HG02759 (cell line): Measurements from ENCODE around the gene NSUN4.
"Not testable (repeated sequence)": the region's sequence is repeated elsewhere in the genome, so short reads cannot be mapped to it uniquely, and the experiment has no call there.

Experiments
- ATAC-seq: cut with Tn5 transposase; IDR thresholded peaks from one replicate; pipeline ENCODE4 v1.9.1; 2021; ENCODE audit warnings: mild to moderate bottlenecking, moderate library complexity; ENCODE audit not compliant: unreplicated experiment

The NSUN4 gene

DNA sequence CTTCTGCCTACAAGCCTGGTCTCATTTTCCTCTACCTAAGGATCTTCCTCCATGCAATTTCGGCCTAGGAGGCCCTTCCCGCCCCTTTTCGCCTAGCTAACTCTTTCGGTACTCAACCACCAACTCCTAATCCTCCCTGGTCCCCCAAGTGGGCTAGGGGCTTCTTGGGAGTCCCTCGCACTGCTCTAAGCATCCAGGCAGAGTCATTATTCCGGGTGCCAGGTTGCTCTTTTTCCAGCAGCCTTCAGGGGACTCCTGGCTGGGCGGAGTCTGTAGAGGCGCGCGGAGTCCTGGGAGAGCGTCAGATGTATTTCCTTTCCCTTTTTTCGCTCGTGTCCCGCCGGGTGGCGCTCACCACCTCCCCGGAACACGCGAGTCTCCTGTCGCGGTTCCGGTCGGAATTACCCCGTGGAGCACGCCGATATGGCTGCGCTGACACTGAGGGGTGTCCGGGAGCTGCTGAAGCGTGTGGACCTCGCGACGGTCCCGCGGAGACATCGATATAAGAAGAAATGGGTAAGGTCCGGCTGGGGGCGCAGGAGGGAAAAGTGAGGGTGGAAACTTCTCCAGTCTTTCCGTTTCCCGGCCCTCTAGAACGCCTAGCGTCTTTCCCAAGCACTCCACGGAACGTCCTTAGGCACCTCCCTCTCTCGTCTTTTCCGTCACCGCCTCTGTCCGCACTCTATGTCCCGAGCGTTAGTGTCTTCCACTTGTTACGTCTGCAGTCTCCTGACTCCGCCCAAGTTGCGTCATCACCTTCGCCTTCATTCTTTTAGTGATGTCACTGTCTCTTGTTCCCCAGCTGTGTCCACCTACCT, at the start of gene NSUN4:
TSS of gene NSUN4 (plus strand) at position 404 of the 818 bp plus-strand sequence. CDS start at position 424, 20 bp downstream.
- ATAC-seq: peak; percentile 80

- no peak for ATAC-seq
Measured at GRCh38 chr1:46295306-46295705, 45.3 kb upstream of the NSUN4 start.

GRCh38 chr1:46298387-46298786, 42.2 kb upstream of the NSUN4 start:
- no peak for ATAC-seq

DNA sequence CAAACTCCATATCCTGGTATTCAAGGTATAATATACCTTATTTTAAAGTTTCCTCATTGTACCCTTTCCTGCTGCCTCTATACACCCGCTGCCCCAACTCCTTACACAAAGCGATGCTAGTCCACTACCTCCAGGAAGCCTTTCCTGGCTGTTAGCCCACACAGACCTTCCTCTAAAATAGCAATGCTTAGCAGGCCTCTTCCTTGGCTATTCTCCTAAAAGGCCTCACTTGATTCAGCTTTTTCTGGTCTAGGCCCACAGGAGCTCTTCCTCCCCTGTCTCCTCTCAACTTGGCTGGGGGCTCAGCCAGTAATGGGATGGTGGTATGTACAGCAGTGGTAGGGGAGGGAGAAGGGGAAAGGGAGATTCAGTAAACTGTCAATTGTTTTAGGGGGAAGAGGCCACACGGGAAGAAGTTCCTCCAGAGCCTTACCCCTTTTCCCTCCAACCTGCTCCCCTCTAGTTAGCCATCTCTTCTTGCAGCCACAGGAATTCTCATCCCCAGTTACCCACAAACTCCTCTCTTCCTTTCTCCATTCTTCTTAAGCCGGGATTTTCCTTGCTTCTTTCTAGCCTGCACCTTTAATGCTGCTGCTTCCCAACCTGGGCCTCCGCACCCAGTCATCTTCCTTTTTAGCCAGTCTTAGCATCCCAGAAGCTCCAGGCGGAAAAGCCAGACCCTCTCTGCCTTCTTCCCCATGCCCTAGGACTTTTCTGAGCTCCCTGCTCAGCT, 39.8 kb upstream of the NSUN4 start:
- ATAC-seq: no peak

- no peak for ATAC-seq
Measured at GRCh38 chr1:46301406-46301807, 39.2 kb upstream of the NSUN4 start.

DNA sequence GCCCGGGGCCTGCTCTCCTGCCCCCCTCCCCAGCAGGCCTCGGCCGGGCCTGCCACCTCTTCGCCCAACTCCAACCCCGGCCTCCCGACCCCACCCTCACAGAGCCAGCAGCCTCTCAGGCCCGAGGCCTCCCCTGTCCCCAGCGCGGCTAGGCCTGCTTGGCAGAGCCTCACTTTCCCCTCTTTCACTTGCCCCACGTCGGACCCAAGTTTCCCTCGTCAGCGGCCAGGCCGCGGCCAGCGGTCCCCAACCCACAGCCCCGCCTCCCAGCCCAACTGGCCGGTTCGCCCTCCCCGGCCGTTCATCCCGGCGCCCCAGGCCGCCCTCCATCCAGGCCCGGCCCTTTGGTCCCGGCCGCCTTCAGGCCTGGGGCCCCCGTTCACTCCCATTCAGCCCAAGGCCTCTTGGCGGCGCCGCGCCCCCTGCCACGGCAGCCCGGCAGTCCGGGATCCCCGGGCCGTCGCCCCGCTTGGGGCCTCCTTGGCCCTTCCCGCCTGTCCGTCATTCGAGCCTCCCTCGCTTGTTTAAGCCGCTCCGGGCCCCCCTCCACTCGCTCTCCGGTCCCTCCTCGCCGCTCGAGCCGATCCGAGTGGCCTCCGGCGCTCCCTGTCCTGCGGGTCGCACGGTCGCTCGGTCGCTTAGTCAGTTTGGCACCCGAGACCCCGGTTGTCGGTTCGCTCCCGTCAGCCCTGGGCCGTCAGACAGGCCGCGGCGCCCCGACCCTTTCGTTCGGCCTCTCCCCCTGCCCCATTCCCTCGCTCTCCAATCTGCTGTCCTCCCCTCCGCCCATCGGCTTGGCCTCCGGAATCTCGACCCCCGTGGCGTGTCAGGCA, 38.6 kb upstream of the NSUN4 start:
- ATAC-seq: peak; percentile 38

- peak; percentile 9 for ATAC-seq
Measured at GRCh38 chr1:46302641-46303037, 38.0 kb upstream of the NSUN4 start.

GRCh38 chr1:46303038-46303871, 37.4 kb upstream of the NSUN4 start, which contains the start of the genes LRRC41 and UQCRH:
Gene LRRC41, minus strand, starts transcription at chr1:46303616. Its CDS starts 294 bp downstream, at chr1:46303322.
Gene UQCRH, plus strand, starts transcription at chr1:46303698. Its CDS starts 69 bp downstream, at chr1:46303767.
- peak; percentile 79 for ATAC-seq

DNA sequence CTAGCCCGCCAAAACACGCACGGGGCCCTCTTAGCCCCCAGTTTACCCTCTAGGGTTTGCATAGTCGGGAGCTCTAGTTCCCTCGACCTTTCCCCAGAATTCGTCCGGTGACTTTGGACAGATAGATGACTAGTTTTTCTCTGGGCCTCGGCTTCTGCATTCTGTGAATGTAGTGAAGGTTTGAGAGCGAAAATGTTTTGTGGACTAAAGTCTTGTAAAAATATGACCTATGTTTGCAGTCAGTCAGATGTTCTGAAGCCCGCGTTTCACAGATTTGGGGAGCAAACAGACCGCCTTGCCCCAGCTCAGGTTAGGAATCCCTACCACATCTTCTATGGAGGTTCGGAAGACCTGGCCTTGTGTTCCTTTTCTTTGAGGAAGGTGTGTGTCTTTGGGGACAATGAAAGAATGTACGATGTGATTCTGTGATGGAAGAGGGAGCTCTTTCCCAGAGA, 36.7 kb upstream of the NSUN4 start:
- no peak for ATAC-seq

DNA sequence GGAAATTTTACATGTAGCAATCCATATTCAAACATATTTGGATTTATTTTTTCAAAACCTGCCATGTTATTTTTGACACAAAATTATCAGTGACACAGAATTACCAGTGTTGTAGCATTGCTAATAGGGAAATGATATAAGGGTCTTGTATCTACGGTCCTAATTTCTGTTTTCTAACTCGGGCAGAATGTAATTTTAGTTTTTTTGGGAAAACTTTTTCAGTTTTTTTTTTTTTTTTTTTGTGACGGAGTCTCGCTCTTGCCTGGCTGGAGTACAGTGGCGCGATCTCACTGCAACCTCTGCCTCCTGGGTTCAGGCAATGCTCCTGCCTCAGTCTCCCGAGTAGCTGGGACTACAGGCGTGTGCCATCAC, 34.5 kb upstream of the NSUN4 start:
- ATAC-seq: no peak

DNA sequence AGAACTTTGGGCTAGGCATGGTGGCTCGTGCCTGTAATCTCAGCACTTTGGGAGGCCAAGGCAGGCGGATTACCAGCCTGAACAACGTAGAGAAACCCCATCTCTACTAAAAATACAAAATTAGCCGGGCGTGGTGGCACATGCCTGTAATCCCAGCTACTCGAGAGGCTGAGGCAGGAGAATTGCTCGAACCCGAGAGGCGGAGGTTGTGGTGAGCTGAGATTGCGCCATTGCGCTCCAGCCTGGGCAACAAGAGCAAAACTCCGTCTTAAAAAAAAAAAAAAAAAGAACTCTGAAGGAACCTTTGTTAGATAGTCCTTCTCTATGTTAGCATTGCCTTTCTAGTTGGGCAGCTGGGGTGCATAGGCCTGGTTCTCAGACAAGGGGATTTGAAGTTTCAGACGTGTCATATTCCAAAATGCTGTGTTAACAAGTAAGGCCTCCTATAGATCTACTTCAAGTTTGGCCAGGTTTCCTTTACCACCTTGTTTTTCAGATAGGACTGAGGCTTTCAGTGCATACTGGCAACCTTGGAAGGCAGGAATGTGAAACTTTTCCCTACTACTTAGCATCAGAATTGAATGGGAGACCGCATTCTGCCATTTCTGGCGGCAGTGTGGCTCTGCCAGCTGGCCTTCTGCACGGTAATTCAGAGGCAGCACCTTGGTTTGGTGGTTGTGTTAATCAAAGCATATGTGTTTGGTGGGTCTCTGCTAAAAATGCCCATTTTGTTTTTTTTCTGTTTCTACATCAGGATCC, 31.0 kb upstream of the NSUN4 start:
- ATAC-seq: no peak

DNA sequence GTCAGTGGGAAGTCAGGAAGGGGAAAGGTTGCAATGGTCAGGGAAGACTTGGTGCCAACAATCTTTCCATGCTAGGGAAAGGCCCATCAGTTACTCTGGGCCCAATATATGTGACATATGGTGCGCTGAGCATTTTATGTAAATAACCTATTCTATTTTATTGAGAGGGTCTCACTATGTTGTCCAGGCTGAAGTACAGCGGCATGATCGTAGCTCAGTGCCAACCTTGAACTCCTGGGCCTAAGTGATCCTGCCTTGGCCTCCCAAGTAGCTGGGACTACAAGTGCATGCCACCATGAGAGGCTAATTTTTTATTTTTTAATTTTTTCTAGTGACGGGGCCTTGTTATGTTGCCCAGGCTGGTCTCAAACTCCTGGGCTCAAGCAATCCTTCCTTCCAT, 30.3 kb upstream of the NSUN4 start:
- no peak for ATAC-seq

DNA sequence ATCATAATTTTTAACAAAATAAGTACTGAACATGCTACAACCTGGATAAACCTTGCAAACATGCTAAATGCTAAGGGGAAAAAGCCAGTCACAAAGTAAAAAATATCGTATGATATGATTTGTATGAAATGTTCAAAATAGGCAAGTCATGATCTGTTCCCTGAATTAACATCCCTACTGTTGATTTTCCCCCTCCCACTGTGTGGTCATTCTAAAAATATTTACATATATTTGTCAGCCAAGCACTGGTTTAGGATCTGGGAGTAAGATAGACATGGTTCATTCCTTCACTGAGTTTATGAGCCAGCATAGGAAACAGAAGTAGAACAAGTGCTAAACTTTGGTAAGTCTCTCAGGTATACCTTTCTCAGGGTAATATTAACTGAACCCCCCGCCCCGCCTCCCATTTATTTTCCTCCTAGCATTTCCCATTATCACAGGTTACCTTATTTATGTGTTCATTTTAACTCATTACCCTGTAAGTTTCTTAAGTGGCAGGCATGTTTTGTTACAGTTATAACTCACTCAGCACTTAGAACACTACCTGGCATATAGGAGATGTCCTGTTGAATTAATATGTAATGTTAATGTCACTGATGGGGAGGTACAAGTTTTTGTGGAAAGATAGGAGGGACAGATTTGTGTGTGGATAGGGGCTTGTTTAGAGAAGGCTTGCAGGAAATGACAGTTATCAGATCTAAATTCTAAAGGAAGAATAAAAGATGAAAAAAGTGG, 24.8 kb upstream of the NSUN4 start:
- no peak for ATAC-seq

GRCh38 chr1:46317323-46317722, 23.3 kb upstream of the NSUN4 start:
- no peak for ATAC-seq

GRCh38 chr1:46319301-46319700, 21.3 kb upstream of the NSUN4 start:
- ATAC-seq: not testable (repeated sequence)

GRCh38 chr1:46319960-46320914, 20.4 kb upstream of the NSUN4 start:
- ATAC-seq: not testable (repeated sequence)

DNA sequence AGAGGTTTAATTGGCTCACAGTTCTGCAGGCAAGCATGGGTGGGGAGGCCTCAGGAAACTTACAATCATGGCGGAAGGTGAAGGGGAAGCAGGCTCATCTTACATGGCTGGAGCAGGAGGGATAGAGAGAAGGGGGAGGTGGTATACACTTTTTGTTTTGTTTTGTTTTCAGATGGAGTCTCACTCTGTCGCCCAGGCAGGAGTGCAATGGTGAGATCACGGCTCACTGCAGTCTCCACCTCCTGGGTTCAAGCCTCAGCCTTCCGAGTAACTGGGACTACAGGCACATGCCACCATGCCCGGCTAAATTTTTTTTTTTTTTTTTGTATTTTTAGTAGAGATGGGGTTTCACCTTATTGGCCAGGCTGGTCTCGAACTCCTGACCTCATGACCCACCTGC, 18.4 kb upstream of the NSUN4 start:
- ATAC-seq: not testable (repeated sequence)
